DOHH2 (cell line): ENCODE results near the gene CCDC85C.

Source experiments
- H3F3A ChIP-seq: fragments of 200-600 bp; sonication (generic), shearing (Covaris generic); 2 replicates; pipeline ENCODE4 v1.6.0; 2016; ENCODE audit warnings: antibody characterized with exemption, mild to moderate bottlenecking; ENCODE audit not compliant: control insufficient read depth, insufficient read depth
- H3K27ac ChIP-seq: fragments of 200-600 bp; sonication (generic); 2 replicates; pipeline ENCODE4 v1.5.1; 2014; ENCODE audit warnings: low read depth, mild to moderate bottlenecking, low read length, moderate library complexity
- H3K27me3 ChIP-seq: fragments of 200-600 bp; sonication (generic); 2 replicates; pipeline ENCODE4 v1.6.1; 2014; ENCODE audit warnings: mild to moderate bottlenecking, low read length, mixed read lengths; ENCODE audit not compliant: control insufficient read depth
- H3K36me3 ChIP-seq: fragments of 200-600 bp; sonication (generic); 2 replicates; pipeline ENCODE4 v1.6.1; 2014; ENCODE audit warnings: mild to moderate bottlenecking, low read length, moderate library complexity, mixed read lengths; ENCODE audit not compliant: control insufficient read depth
- H3K4me1 ChIP-seq: fragments of 200-600 bp; sonication (generic); 2 replicates; pipeline ENCODE4 v1.6.1; 2014; ENCODE audit warnings: mild to moderate bottlenecking, low read length, mixed read lengths; ENCODE audit not compliant: control insufficient read depth
- H3K4me2 ChIP-seq: fragments of 200-600 bp; sonication (generic); 2 replicates; pipeline ENCODE4 v1.6.0; 2014; ENCODE audit warnings: mild to moderate bottlenecking, low read length, moderate library complexity
- H3K4me3 ChIP-seq: fragments of 200-600 bp; sonication (generic); 2 replicates; pipeline ENCODE4 v1.5.1; 2014; ENCODE audit warnings: mild to moderate bottlenecking, low read length, mixed read lengths
- H3K79me2 ChIP-seq: fragments of 200-600 bp; sonication (generic); 2 replicates; pipeline ENCODE4 v1.6.1; 2014; ENCODE audit warnings: mild to moderate bottlenecking, low read length, mixed read lengths; ENCODE audit not compliant: control insufficient read depth
- H3K9me2 ChIP-seq: fragments of 200-600 bp; sonication (generic); replicated peaks from 2 replicates; pipeline ENCODE4 v1.6.1; 2014; ENCODE audit warnings: mild to moderate bottlenecking, low read length, mixed read lengths; ENCODE audit not compliant: control insufficient read depth
- H3K9me3 ChIP-seq: fragments of 200-600 bp; sonication (generic); 2 replicates; pipeline ENCODE4 v1.6.1; 2014; ENCODE audit warnings: antibody characterized with exemption, low read length, mixed read lengths; ENCODE audit not compliant: control insufficient read depth, insufficient read depth
- H4K20me1 ChIP-seq: fragments of 200-600 bp; sonication (generic); 2 replicates; pipeline ENCODE4 v1.6.0; 2014; ENCODE audit warnings: low read depth, mild to moderate bottlenecking, antibody characterized with exemption, low read length, moderate library complexity; ENCODE audit not compliant: control insufficient read depth, insufficient read depth
- CTCF ChIP-seq: fragments of 200-600 bp; sonication (generic); IDR thresholded peaks from one replicate; pipeline ENCODE4 v1.5.1; 2014; ENCODE audit warnings: antibody characterized with exemption, mild to moderate bottlenecking, low read depth, low read length; ENCODE audit not compliant: poor library complexity, severe bottlenecking
- EZH2phosphoT487 ChIP-seq: fragments of 200-600 bp; sonication (generic); IDR thresholded peaks from 2 replicates; pipeline ENCODE4 v1.6.1; 2017; ENCODE audit warnings: borderline replicate concordance, mild to moderate bottlenecking, antibody characterized with exemption, low read length, moderate library complexity, mixed read lengths

CCDC85C gene

GRCh38 chr14:99595034-99595433 is 9.0 kb downstream of the CCDC85C start:
- no peak overlapping the region for H3K4me3 ChIP-seq
- no peak overlapping the region for H3K27ac ChIP-seq

DNA sequence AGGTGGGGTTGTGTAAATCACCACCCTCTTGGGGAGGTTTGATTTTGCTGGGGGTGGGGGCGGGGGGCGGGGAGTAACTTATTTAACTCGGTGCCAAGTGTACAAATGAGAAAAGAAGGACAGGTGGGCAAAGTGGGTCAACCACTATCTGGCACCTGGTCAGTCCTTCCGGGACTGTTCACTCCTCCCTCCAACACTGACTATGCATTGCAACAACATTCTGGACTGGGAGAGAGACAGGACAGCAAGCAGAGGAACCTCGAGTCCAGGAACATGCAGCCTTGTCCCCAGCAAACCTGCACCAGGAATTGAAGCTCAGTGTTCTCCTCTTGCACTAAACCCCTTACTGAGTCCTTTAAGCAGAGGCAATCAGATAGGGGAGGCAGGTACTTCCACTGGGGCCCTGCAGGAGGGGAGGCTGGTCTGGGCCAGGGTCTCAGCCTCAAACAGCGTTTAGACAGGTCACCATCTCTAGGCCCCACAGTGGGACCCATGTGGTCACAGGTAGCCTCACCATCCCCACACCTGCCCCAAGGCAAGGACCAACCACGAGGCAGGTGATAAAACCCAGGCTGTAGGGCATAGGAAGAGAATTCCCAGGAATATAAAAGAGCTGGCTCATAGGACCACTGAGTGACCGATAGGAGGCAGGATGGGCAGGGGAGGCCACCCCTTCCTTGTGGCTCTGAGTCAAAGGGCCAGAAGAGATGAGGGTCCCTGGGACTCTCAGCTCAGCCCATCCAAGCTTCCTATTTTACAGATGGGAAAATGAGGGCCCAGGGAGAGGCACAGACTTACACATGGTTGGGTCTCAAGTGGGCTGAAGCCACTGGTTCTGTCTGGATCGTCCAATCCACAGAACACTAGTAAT is 9.8 kb downstream of the CCDC85C start:
- H3K27ac ChIP-seq: no peak overlapping the region
- no peaks in the 10 kb centered on the region for H3K9me3 ChIP-seq
- no peaks in the 10 kb centered on the region for H3F3A ChIP-seq
- no peak overlapping the region for H3K4me3 ChIP-seq
- TF ChIP-seq EZH2phosphoT487: no peak
- H4K20me1 ChIP-seq: no peaks in the 10 kb centered on the region
- H3K36me3 ChIP-seq: no peaks in the 10 kb centered on the region
- H3K27me3 ChIP-seq: no peaks in the 10 kb centered on the region
- no peak overlapping the region for H3K4me2 ChIP-seq
- no peaks in the 10 kb centered on the region for H3K9me2 ChIP-seq
- no peaks in the 10 kb centered on the region for H3K4me1 ChIP-seq
- no peaks in the 10 kb centered on the region for H3K79me2 ChIP-seq

More at GRCh38 chr14:99595034-99595433, 9.0 kb downstream of the CCDC85C start:
- Histone ChIP-seq H3K27me3 (no peaks in the 10 kb centered on the region), H4K20me1 (no peaks in the 10 kb centered on the region), H3K36me3 (no peaks in the 10 kb centered on the region), H3F3A (no peaks in the 10 kb centered on the region), H3K9me3 (no peaks in the 10 kb centered on the region), H3K9me2 (no peaks in the 10 kb centered on the region), H3K4me2 (no peak overlapping the region), H3K79me2 (no peaks in the 10 kb centered on the region), H3K4me1 (no peaks in the 10 kb centered on the region)
- TF ChIP-seq EZH2phosphoT487 (no peak), CTCF (no peak)

DNA sequence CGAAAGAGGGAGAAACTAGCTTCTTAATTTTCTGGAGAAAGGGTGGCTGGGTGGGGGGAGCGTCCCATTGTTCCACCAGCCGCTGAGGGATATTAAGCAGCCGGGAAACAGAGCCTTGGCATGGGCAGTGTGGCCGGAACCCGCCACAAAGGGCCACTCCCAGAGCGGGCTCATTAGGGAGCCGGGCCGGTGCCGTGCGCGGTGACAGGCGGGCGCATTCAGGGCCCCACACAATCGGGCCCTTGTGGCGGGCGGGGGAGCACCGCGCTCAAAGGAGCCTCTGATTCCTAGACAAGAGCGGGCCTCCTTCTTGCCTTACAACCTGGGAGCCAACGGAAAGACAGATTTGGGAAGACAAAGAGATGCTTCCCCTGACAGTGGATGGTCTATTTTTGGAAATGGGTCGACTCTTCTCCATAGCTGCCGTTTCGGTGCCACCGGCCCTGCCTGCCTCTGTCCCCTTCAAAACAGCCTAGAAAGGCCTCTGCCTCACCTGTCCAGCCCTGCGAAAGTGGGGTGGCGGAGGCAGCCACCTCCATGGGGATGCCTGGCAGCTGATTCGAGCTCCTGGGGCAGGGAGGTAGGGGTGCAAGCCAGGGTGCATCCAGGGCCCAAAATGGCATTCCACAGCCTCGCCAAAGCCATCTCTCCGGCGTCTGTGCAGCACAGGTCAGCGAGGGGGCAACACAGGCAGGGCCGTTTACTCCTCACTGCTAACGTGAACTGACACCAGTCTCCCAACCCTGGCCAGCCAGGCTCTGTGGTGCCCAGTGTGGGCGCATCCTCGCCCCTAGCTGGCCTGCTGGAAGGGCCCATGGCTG is 10.9 kb downstream of the CCDC85C start:
- Histone ChIP-seq H3K9me3 (no peaks in the 10 kb centered on the region), H4K20me1 (no peaks in the 10 kb centered on the region), H3K36me3 (no peaks in the 10 kb centered on the region), H3K4me1 (no peaks in the 10 kb centered on the region), H3K4me3 (no peak overlapping the region), H3K79me2 (no peaks in the 10 kb centered on the region), H3K4me2 (no peak overlapping the region), H3K27me3 (no peaks in the 10 kb centered on the region), H3K9me2 (no peaks in the 10 kb centered on the region), H3F3A (no peaks in the 10 kb centered on the region), H3K27ac (no peak overlapping the region)
- TF ChIP-seq EZH2phosphoT487: no peak
- TF ChIP-seq CTCF: no peak
